ENCODE data around the gene METTL18.

DNA sequence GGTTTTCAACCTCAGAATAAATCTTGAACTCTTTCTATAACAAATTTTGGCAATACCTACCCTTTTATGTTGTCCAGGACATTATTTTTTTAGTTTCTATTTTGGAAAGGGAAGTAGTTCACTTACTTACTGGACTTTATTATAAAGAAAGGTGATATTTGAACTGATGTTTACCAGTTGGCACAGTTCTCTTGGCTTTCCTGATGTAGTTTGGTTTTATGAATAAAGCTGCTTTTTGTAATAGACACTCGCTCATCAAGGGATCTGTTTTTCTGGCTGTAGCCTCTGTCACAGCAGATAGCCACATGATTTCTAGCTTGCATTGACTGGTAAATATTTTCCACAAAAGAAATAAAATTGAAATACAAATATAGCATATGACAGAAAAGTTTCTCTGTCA lies 40.9 kb upstream of the METTL18 start:
- TF ChIP-seq EP300 (IDR thresholded peaks at IDR 0.05): no peak
- TF ChIP-seq, protein P1, sequence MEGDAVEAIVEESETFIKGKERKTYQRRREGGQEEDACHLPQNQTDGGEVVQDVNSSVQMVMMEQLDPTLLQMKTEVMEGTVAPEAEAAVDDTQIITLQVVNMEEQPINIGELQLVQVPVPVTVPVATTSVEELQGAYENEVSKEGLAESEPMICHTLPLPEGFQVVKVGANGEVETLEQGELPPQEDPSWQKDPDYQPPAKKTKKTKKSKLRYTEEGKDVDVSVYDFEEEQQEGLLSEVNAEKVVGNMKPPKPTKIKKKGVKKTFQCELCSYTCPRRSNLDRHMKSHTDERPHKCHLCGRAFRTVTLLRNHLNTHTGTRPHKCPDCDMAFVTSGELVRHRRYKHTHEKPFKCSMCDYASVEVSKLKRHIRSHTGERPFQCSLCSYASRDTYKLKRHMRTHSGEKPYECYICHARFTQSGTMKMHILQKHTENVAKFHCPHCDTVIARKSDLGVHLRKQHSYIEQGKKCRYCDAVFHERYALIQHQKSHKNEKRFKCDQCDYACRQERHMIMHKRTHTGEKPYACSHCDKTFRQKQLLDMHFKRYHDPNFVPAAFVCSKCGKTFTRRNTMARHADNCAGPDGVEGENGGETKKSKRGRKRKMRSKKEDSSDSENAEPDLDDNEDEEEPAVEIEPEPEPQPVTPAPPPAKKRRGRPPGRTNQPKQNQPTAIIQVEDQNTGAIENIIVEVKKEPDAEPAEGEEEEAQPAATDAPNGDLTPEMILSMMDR (IDR thresholded peaks at IDR 0.05): no peak
- no peak for TF ChIP-seq POLR2A (IDR thresholded peaks at IDR 0.05)
- no peak for TF ChIP-seq POLR2AphosphoS5 (IDR thresholded peaks at IDR 0.05)

Data from stomach (tissue), 4 donors.